GM12873 (cell line): ENCODE measurements around the gene SYNDIG1.

Source experiments
- TF ChIP-seq, protein P1 (sequence below): IDR thresholded peaks from 2 replicates; pipeline ENCODE4 v1.5.1; 2012; ENCODE audit warnings: low read depth, mild to moderate bottlenecking, moderate library complexity, low read length, control low read depth; ENCODE audit not compliant: insufficient read depth; ENCODE audit errors: missing control alignments

Gene SYNDIG1

DNA sequence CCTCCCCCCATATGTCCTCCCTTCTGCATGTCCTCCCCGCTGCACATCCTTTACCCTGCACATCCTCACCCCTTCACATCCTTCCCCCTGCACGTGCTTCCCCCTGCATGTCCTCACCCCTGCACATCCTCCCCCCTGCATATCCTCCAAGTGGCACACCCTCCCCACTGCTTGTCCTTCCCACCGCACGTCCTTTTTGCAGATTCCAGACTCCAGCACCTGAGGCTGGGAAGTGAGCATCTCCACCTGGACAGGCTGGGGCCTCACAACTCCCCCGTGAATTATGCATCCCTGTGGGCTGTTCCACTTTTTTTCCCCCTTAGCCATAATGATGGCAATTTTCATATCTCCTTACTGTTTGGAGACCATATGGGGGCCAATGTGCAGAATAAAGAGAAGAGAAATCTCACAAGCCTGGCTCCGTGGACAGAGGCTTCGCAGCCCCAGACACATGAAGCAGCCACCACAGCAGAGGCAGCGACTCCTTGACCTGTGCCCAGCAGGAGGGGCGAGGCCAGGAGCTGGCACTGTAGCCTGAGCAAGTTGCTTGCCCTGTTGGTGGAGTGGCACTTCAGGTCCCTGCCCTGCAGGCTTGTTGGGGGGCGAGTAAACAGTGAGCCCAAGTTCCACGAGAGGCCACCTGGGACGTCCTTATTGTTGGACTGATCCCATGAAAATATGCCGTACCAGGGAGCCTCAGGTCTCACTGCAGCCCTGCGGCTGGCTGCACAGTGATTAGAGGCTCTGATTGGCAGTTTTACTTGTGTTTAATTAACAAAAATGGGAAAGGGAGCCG, 113.1 kb downstream of the SYNDIG1 start:
- TF ChIP-seq, protein P1, sequence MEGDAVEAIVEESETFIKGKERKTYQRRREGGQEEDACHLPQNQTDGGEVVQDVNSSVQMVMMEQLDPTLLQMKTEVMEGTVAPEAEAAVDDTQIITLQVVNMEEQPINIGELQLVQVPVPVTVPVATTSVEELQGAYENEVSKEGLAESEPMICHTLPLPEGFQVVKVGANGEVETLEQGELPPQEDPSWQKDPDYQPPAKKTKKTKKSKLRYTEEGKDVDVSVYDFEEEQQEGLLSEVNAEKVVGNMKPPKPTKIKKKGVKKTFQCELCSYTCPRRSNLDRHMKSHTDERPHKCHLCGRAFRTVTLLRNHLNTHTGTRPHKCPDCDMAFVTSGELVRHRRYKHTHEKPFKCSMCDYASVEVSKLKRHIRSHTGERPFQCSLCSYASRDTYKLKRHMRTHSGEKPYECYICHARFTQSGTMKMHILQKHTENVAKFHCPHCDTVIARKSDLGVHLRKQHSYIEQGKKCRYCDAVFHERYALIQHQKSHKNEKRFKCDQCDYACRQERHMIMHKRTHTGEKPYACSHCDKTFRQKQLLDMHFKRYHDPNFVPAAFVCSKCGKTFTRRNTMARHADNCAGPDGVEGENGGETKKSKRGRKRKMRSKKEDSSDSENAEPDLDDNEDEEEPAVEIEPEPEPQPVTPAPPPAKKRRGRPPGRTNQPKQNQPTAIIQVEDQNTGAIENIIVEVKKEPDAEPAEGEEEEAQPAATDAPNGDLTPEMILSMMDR, result no peak

DNA sequence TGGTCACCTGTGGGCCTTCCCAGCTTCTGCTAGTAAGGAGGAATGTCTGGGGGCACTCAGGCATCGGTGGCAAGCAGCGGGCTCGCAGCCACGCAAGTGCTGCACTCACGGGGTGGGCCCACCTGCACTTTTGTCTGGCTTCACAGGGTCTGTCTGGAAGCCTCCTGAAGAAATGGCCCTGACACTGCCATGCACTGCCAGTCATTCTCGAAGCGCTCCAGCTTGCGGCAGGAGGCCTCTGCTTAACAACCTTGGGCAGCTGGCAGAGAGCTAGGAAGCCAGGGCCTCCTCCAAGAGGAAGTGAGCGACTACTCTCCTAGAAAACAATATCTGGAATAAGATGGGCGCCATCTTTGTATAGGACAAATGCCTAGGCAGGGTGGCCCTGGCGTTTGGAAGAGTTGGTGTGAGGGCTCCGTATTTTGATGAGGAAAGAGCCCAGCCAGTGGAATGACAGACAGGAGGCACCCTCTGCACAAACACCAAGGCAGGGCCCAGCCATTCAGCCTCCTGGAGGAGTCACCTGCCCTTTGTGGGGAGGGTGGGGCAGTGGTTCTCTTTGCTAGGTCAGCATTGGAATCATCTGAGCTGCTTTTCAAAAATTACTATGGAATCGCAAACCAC, 113.9 kb downstream of the SYNDIG1 start:
- TF ChIP-seq, protein P1, result no peak

DNA sequence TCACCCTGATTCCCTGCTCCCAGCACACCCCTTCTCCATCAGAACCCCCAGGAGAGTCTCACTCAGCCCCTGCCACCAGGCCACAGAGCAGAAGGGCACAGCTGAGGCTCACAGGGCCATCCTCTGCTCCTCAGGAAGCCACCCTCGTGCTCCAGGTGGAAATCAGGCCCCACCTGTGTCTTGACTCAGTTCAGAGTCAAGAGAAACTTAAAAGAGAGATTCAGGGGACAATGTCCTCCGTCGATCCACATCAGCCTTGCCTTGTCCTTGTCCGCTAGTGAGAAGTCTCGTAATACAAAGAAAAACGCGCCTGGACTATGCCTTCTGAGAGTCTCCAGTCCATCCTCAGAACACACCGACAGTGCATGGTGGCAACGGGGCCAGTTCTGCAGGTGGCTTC, 114.6 kb downstream of the SYNDIG1 start:
- TF ChIP-seq, protein P1, result no peak

DNA sequence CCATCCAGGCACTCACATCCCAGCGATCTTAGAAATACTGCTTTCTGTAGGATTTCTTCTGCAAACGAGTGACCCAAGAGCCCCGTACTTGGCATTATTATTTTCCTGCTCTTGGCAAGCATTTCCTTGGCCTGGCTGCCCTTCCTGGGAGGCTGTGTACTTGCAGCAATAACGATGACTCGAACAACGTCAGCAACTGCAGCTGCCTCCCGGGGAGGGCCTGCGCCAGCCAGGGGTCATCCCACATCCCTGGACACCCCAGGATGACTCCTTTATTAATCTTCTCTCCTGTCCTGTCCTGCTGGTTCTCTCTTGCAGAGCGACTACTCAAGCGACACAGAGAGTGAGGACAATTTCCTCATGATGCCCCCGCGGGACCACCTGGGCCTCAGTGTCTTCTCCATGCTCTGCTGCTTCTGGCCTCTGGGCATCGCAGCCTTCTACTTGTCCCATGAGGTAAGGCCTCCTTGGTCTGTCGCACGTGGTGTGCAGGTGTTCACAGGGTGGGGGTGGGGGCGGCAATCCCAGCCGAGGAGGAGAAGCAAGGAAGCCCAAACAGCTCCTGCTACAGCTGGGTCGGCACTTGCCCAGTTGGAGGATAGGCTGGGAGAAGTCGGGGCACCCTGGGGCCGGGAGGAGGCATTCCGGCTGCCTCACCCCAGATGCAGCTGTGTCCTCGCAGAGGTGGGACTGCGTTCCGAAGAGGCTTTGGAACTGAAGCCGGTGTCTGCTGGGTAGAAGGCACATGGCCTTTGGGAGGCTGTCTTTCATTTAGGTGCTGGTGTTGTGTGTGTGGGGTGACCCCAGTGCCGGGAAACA, 115.3 kb downstream of the SYNDIG1 start:
- TF ChIP-seq, protein P1, result no peak

DNA sequence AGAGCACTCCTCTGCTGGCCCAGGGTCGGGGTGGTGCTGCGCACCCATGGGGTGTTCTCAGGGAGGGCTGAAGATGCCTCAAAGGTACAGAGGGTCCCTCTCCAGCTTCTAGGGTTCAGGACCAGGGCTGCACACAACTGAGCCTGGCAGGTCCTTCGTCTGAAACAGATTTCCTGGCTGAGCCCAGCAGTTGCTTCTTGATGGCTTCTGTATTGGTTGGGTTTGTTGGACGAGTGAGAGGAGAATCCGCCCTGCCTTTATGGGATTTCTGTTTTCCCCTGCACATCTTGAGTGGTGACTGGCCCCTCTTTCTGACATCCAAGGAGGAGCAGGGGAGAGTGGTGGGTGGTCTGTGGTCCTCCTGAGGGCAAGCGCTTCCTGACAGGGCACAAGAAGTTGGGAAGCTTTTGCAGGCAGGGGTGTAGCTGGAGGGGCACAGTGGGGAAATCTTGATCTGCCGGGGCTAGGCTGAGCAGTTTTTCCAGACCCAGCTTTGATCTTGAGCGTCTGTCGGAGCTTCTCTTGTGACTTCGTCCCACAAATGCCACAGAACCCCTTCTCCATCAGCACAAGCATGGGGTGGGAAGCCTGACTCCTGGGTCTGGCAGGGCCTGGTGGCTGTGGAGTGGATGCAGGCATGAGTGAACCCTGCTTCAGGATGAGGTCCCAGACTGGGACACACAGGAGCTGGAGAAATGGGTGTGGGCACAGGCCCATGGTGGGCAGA, 116.5 kb downstream of the SYNDIG1 start:
- TF ChIP-seq, protein P1, result no peak

DNA sequence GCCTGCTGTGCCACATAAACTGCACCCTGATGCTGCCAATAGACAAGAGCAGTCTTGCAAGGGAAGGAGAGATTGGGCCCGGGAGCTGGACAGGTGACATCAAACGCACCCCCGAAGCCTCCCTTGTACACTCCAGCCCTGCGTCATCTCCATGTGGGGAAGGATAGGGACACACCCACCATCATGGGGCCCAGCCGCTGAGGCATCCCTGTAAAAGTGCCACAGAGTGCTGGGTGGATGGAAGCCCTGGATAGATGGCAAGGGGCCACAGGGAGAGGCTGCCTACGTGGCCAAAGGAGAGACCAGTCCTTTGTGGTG, 117.1 kb downstream of the SYNDIG1 start:
- TF ChIP-seq, protein P1, result no peak
